ENCODE data around the gene ADAM19. TPM values are rescaled to one million over a fixed set of nuclear protein-coding genes. Genes with fewer than 3 reads are reported as not detected.

Gene ADAM19
- polyA plus RNA-seq, 1 donor from 2014 or later, result 9.9 TPM

DNA sequence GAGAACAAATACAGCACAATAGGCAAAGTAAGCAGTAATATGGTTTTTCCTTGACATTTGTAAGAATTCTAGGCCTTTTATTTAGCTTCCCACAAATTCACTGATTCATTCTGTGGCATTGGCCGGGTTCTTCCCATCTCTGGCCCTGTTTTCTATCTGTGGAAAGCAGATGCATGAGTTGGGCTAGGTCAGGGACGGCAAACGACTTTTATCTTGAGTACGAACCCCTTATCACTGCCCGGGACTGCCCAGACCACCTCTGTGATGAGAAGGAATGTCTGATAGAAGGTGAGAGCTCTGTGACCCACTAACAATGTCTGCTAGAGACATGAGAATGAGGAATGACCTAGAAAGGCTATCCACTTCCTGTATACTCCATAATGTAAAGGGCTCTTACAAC, 35.4 kb upstream of the ADAM19 start:
- no peaks in the 10 kb centered on the region for H3K36me3 ChIP-seq (ENCODE audit: insufficient read depth, low read length)
- H3K79me2 ChIP-seq (replicated peaks; ENCODE audit: insufficient read depth, low read length), result no peaks in the 10 kb centered on the region
- no peaks in the 10 kb centered on the region for H3F3A ChIP-seq (ENCODE audit: insufficient read depth, low read length, poor library complexity, severe bottlenecking)
- H3K4me3 ChIP-seq (ENCODE audit: low read length), result no peak overlapping the region
- H3K9me3 ChIP-seq (ENCODE audit: low read length), result no peaks in the 10 kb centered on the region
- H3K9me2 ChIP-seq (ENCODE audit: insufficient read depth, low read length), result no peaks in the 10 kb centered on the region
- H3K9ac ChIP-seq (ENCODE audit: low read length), result no peak overlapping the region
- no peak overlapping the region for H3K4me2 ChIP-seq (ENCODE audit: low read length)
- no peak for TF ChIP-seq MXI1 (conservative IDR thresholded peaks at IDR 0.05; ENCODE audit: poor library complexity, severe bottlenecking)
- no peaks in the 10 kb centered on the region for H3K27me3 ChIP-seq (ENCODE audit: insufficient read depth, low read depth, low read length)
- H2AFZ ChIP-seq (ENCODE audit: low read depth, low read length), result no peak overlapping the region
- H4K20me1 ChIP-seq (ENCODE audit: insufficient read depth), result no peaks in the 10 kb centered on the region
- no peak overlapping the region for H3K27ac ChIP-seq (ENCODE audit: low read length)

- Histone ChIP-seq H3K9me3 (ENCODE audit: low read length) (no peaks in the 10 kb centered on the region), H3K79me2 (replicated peaks; ENCODE audit: insufficient read depth, low read length) (no peaks in the 10 kb centered on the region), H2AFZ (ENCODE audit: low read depth, low read length) (no peak overlapping the region), H3K4me3 (ENCODE audit: low read length) (no peak overlapping the region), H3K9me2 (ENCODE audit: insufficient read depth, low read length) (no peaks in the 10 kb centered on the region), H3F3A (ENCODE audit: insufficient read depth, low read length, poor library complexity, severe bottlenecking) (no peaks in the 10 kb centered on the region), H4K20me1 (ENCODE audit: insufficient read depth) (no peaks in the 10 kb centered on the region), H3K4me2 (ENCODE audit: low read length) (no peak overlapping the region), H3K27ac (ENCODE audit: low read length) (no peak overlapping the region), H3K36me3 (ENCODE audit: insufficient read depth, low read length) (no peaks in the 10 kb centered on the region), H3K27me3 (ENCODE audit: insufficient read depth, low read depth, low read length) (no peaks in the 10 kb centered on the region), H3K9ac (ENCODE audit: low read length) (no peak overlapping the region)
- no peak for TF ChIP-seq POLR2AphosphoS5 (IDR thresholded peaks at IDR 0.05)
- TF ChIP-seq EZH2 (IDR thresholded peaks at IDR 0.05; ENCODE audit: borderline replicate concordance, insufficient read depth, low read length, poor library complexity, severe bottlenecking), result no peak
- TF ChIP-seq EP300 (conservative IDR thresholded peaks at IDR 0.05; ENCODE audit: poor library complexity, severe bottlenecking), result no peak
- TF ChIP-seq, protein P1, sequence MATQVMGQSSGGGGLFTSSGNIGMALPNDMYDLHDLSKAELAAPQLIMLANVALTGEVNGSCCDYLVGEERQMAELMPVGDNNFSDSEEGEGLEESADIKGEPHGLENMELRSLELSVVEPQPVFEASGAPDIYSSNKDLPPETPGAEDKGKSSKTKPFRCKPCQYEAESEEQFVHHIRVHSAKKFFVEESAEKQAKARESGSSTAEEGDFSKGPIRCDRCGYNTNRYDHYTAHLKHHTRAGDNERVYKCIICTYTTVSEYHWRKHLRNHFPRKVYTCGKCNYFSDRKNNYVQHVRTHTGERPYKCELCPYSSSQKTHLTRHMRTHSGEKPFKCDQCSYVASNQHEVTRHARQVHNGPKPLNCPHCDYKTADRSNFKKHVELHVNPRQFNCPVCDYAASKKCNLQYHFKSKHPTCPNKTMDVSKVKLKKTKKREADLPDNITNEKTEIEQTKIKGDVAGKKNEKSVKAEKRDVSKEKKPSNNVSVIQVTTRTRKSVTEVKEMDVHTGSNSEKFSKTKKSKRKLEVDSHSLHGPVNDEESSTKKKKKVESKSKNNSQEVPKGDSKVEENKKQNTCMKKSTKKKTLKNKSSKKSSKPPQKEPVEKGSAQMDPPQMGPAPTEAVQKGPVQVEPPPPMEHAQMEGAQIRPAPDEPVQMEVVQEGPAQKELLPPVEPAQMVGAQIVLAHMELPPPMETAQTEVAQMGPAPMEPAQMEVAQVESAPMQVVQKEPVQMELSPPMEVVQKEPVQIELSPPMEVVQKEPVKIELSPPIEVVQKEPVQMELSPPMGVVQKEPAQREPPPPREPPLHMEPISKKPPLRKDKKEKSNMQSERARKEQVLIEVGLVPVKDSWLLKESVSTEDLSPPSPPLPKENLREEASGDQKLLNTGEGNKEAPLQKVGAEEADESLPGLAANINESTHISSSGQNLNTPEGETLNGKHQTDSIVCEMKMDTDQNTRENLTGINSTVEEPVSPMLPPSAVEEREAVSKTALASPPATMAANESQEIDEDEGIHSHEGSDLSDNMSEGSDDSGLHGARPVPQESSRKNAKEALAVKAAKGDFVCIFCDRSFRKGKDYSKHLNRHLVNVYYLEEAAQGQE (IDR thresholded peaks at IDR 0.05; ENCODE audit: borderline replicate concordance), result no peak
- no peak for TF ChIP-seq RAD21 (conservative IDR thresholded peaks at IDR 0.05)
- no peak for TF ChIP-seq CTCF (IDR thresholded peaks at IDR 0.05; ENCODE audit: poor library complexity, severe bottlenecking)
- TF ChIP-seq SMC3 (conservative IDR thresholded peaks at IDR 0.05; ENCODE audit: poor library complexity), result no peak
- TF ChIP-seq TAF1 (IDR thresholded peaks at IDR 0.05; ENCODE audit: low read depth), result no peak
- no peak for TF ChIP-seq MXI1 (conservative IDR thresholded peaks at IDR 0.05; ENCODE audit: poor library complexity, severe bottlenecking)
Observed at GRCh38 chr5:157608972-157609565, 33.5 kb upstream of the ADAM19 start.
